H1 (cell line): ENCODE results near the gene TNPO2. TPM values are rescaled to one million over a fixed set of nuclear protein-coding genes. Genes with fewer than 3 reads are reported as not detected.

ENCODE experiments used
- KDM1A ChIP-seq: fragments of 200-600, 300-600 bp; sonication (generic); IDR thresholded peaks from 2 replicates; pipeline ENCODE4 v1.7.1; 2016; ENCODE audit warnings: mild to moderate bottlenecking, low read length, borderline replicate concordance
- NANOG ChIP-seq: IDR thresholded peaks from 2 replicates; pipeline ENCODE4 v1.6.1; 2011; ENCODE audit warnings: low read length, low read depth, mild to moderate bottlenecking, inconsistent platforms; ENCODE audit not compliant: insufficient read depth, poor library complexity, severe bottlenecking
- NRF1 ChIP-seq: IDR thresholded peaks from 2 replicates; pipeline ENCODE4 v1.6.1; 2011; ENCODE audit warnings: mild to moderate bottlenecking, low read depth, low read length, improper control_type of control experiment
- polyA plus RNA-seq, 7 experiments: library from polyadenylated mRNA; depleted of rRNA in 3 of 7; stranded (reverse) in 5 of 7; unstranded in 2 of 7; fragments of >200 nt in 5 of 7; fragments of 200-250 nt in 2 of 7; gene quantifications; 1 replicate in 5 of 7; 2 replicates in 1 of 7; 4 replicates in 1 of 7; pipeline versions ENCODE4 v1.2.1 to v1.2.3, GENCODE V29; 2011 to 2013; ENCODE audit warnings: missing spikeins in 2 of 7, mixed read lengths in 2 of 7
- total RNA-seq: library from RNA; stranded (reverse); fragmentation: NEBNext Ultra II Directional; extraction: Animal tissue kit (Norgen Biotek cat#: 25700); gene quantifications from 2 replicates; pipeline ENCODE4 v1.2.1, GENCODE V29; 2021

The TNPO2 gene
- total and polyA plus RNA-seq, 2 of the 8 experiments (the other 6 are each of a cell fraction or from before 2014, with no cell fraction given), result 112 to 121 TPM

- TF ChIP-seq NANOG (no peak), NRF1 (no peak), KDM1A (no peak)
Observed at GRCh38 chr19:12750851-12751250, 27.1 kb upstream of the TNPO2 start (continued).
